GM18873 (cell line): ENCODE results near the gene PHLDA3.
"Not testable (repeated sequence)": the region's sequence is repeated elsewhere in the genome, so short reads cannot be mapped to it uniquely, and the experiment has no call there.

ENCODE experiments used
- ATAC-seq: cut with Tn5 transposase; IDR thresholded peaks from one replicate; pipeline ENCODE4 v1.9.1; 2021; ENCODE audit warnings: mild to moderate bottlenecking, moderate library complexity, moderate number of reproducible peaks; ENCODE audit not compliant: unreplicated experiment, low FRiP score

Gene PHLDA3

DNA sequence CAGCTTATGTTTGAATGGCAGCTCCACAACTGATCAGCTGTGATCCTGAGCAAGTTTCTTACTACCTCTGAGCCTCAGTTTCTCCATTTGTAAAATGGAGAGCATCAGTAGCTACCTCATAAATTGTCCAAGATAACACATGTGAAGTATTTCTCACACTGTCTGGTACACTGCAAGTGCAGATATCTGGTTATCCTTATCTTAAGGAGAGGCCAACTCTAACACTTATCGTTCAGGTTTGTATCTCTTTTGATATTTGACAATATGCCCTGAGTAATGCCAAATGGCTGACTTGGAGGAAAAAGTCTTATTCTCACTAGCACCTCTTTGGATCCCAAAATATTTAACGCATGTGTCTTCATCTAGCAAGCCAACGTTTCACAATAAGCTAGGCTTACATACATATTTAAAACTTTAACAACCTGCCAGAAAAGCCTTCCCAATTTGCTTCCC lies 35.2 kb upstream of the PHLDA3 start:
- no peak for ATAC-seq

DNA sequence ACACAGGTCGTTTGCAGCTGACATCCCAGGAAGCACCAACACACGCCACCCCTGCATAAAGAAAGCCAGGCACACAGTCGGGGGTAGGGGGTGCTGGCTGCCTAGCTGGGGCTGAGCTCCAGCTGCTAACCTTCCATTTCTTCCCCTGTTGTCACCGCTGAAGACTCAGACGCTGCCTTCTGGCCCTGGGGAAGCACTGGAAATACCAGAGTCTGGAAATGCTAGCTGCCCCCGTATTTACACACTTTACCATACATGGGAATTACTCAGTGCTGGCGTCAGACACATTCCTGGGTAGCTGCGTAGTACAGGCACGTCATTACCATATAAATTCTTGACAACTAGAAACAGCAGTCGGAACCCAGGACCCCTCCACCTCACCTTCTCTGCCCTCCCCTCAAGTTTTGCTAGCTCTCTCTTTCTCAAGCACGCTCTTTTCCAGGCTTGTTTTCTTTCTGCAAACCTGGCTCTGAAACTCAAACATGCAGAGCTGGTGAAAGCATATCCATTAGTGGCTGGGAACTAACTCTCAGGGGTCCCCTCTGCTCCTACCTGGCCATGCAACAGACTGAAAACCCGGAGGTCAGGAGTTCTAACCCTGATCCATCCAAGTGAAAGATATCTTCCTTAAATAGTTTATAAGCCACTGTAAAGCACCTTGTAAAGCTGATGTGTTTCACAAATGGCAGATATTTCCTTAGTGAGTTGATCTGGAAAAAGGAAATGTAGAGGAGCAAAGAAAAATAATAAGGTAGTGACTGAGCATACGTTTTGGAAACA lies 34.6 kb upstream of the PHLDA3 start:
- no peak for ATAC-seq

GRCh38 chr1:201502511-201502857 lies 33.5 kb upstream of the PHLDA3 start:
- ATAC-seq = no peak

DNA sequence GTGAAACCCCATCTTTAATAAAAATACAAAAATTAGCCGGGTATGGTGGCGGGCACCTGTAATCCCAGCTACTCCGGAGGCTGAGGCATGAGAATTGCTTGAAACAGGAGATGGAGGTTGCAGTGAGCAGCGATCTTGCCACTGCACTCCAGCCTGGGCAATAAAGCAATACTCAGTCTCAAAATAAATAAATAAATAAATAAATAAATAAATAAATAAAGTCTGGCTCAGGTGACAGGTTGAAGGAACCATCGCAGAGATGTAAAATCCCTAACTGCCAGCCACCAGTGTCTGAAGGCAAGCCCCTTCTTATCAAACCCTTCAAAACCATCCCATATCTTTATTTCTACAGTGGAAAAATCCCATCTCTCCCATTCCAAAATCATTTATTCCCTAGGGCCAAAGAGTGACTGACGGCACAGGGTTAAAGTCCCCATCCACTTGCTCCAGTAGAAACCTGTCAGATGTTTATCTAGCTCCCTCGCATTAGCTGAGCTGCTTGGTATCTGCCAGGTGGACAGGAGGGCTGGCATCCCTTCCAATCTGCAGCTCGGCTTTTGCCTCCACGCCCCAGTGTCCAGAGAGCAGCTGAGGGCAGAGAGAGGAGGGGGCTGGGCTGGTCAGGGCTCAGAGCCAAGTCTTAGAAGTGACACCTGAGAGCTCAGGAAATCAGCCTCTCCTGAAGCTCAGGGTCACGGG lies 33.0 kb upstream of the PHLDA3 start:
- no peak for ATAC-seq

DNA sequence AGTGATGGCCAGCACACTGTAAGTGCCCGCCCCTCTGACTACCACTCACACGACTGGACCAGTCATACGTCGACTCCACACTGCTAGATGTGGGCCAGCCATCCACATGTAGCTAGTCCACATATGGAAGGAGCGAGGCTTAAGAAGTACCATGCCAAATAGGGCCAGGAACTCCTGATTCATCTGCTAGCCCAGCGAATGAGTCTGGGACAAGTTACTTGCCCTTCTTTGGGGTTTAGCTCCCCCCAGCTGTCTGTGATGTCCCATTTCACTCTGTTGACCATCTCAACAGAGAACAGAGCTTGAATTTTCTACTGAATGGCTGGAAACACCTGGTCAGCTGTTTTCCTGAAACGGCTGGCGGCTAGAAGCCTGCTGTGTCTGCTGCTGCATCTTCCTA lies 32.2 kb upstream of the PHLDA3 start:
- ATAC-seq = no peak

GRCh38 chr1:201500670-201501120 lies 31.7 kb upstream of the PHLDA3 start:
- no peak for ATAC-seq

GRCh38 chr1:201499795-201500669 lies 31.0 kb upstream of the PHLDA3 start:
- ATAC-seq = no peak

GRCh38 chr1:201499191-201499590 lies 30.2 kb upstream of the PHLDA3 start:
- no peak for ATAC-seq

DNA sequence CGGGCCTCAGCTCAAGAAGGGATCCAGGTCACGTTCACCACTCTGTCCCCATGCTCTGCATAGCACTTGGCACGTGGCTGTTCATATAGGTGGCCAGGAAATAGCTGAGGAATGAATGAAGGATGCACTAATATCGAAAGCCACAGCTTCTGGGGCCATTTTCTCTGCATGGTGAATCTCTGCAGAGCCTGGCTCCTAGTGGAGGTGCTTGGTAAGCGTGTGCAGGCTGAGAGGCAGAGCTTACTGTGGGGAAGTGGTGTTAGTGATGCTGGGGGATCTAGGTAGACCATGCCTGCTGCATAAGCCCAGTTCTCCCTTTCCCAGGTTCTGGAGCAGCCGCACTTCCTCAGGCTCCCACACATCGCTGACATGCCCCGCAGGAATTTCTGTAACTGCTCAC lies 29.6 kb upstream of the PHLDA3 start:
- ATAC-seq = no peak

- ATAC-seq = no peak
These were observed 29.0 kb upstream of the PHLDA3 start for GRCh38 chr1:201497935-201498509.

GRCh38 chr1:201496296-201496690 lies 27.3 kb upstream of the PHLDA3 start:
- no peak for ATAC-seq

- no peak for ATAC-seq
These were observed 26.7 kb upstream of the PHLDA3 start for GRCh38 chr1:201495551-201496295.

DNA sequence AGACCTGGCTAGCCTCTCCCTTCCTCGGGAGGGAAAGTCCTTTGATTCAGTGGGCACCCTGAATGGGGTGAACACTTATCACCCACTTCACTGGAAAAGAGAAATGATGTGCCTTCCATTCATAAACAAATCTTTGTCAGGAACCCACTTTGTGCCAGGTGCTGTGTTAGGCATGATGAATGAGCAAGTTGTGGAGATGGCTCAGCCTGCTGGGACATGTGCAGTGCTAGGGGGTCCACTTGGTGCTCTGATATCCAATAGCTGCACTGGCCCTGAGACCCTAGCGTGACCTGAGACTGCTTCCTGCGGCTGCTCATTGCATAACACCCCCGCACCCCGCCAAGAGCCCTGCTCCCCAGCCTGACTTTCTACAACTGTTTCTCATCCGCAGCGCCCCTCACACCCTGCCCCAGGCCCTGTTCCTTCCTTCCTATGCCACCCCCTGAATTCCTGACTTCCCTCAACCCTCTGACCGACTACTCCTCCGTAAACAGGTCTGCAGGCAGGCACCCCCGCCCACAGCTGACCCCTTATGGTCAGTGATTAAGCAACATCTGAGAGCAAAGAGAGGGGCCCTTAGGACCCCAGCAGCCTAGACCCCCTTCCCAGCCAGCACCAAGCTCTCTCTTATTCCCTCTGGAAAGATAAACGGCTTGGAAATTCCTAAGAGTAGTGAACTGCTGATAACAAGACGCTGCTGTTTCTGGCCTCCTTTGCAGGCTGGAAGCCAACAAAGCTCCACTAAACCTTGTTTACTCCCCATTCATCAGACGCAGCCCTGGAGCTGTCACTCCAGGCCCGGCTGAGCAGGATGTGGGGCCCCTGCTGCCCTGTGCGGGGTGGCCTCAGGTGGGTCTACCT lies 25.0 kb upstream of the PHLDA3 start:
- ATAC-seq = no peak

DNA sequence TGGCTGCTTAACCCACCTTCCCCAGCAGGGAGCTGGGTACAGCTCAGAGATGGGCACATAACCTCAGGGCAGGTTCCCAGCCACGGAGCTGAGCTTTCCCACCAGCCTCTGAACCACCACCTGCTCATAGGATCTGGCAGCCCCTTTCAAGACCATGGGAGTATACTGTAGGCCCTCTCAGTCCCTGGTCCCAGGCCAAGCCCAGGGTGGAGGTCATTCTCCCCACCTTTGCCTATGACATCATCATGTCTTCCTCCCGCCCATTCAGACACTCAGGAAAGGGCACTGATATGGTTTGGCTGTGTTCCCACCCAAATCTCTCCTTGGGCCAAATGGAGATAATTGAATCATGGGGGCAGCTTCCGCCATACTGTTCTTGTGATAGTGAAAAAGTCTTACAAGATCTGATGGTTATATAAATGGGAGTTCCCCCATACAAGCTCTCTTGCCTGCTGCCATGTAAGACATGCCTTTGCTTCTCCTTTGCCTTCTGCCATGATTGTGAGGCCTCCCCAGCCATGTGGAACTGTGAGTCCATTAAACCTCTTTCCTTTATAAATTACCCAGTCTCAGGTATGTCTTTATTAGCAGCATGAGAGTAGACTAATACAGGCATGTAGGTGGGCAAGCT lies 24.2 kb upstream of the PHLDA3 start:
- ATAC-seq = not testable (repeated sequence)

- ATAC-seq = no peak
These were observed 23.0 kb upstream of the PHLDA3 start for GRCh38 chr1:201491896-201492511.

GRCh38 chr1:201490708-201491131 lies 21.7 kb upstream of the PHLDA3 start:
- no peak for ATAC-seq

GRCh38 chr1:201489643-201490261 lies 20.8 kb upstream of the PHLDA3 start:
- no peak for ATAC-seq
